Coronary artery (tissue), 2 donors: ENCODE data around the gene CD3D.

Source experiments
- DNase-seq: peaks from one replicate; pipeline ENCODE4 v3.0.0-alpha.2; 2017; ENCODE audit warnings: low spot score
- H3K27ac ChIP-seq, 2 donors: fragments of 200-600 bp; sonication (generic); one replicate each; pipeline ENCODE4 v1.5.1; 2016 to 2019
- H3K4me3 ChIP-seq: fragments of 200-600 bp; sonication (generic); 2 replicates; pipeline ENCODE4 v1.5.1; 2016; ENCODE audit warnings: mild to moderate bottlenecking, moderate library complexity
- CTCF ChIP-seq: fragments of 200-600 bp; sonication (generic); IDR thresholded peaks from one replicate; pipeline ENCODE4 v1.5.1; 2019; ENCODE audit warnings: antibody characterized with exemption

CD3D gene

GRCh38 chr11:118353084-118353710 is 10.7 kb upstream of the CD3D start:
- no peak overlapping the region for H3K27ac ChIP-seq
- TF ChIP-seq CTCF: no peak
- DNase-seq: no peak

GRCh38 chr11:118349475-118349874 is 7.0 kb upstream of the CD3D start:
- Histone ChIP-seq H3K27ac (no peak overlapping the region), H3K4me3 (no peak overlapping the region)
- DNase-seq: no peak
- no peak for TF ChIP-seq CTCF

More at GRCh38 chr11:118353084-118353710, 10.7 kb upstream of the CD3D start:
- H3K4me3 ChIP-seq: no peak overlapping the region

GRCh38 chr11:118343981-118344515 is 1.5 kb upstream of the CD3D start, which contains the start of gene CD3G:
Gene CD3G, plus strand, starts transcription at chr11:118344344. Its CDS starts 80 bp downstream, at chr11:118344424.
- Histone ChIP-seq H3K4me3 (no peak within 1 kb of the TSS), H3K27ac (no peak within 1 kb of the TSS)
- no peak for TF ChIP-seq CTCF
- no peak for DNase-seq

GRCh38 chr11:118343248-118343647 is 743 bp upstream of the CD3D start:
- Histone ChIP-seq H3K4me3 (no peak overlapping the region), H3K27ac (no peak overlapping the region)
- DNase-seq: no peak
- TF ChIP-seq CTCF: no peak

- no peak overlapping the region for H3K27ac ChIP-seq
- TF ChIP-seq CTCF: no peak
- H3K4me3 ChIP-seq: no peak overlapping the region
- no peak for DNase-seq
Measured at GRCh38 chr11:118341815-118342489, 553 bp downstream of the CD3D start.

GRCh38 chr11:118341261-118341660 is 1.2 kb downstream of the CD3D start:
- no peak for TF ChIP-seq CTCF
- H3K27ac ChIP-seq: no peak overlapping the region
- H3K4me3 ChIP-seq: no peak overlapping the region
- no peak for DNase-seq

- no peak overlapping the region for H3K4me3 ChIP-seq
- no peak for TF ChIP-seq CTCF
- no peak overlapping the region for H3K27ac ChIP-seq
- no peak for DNase-seq
Measured at GRCh38 chr11:118340449-118340848, 2.1 kb downstream of the CD3D start.
